Panc1 (cell line): ENCODE data around the gene ARL6IP4. TPM values are rescaled to one million over a fixed set of nuclear protein-coding genes. Genes with fewer than 3 reads are reported as not detected.
"Not testable (repeated sequence)": the region's sequence is repeated elsewhere in the genome, so short reads cannot be mapped to it uniquely, and the experiment has no call there.

Experiments used
- ATAC-seq: fragments of 200-7000 bp; cut with Tn5 transposase; 2 replicates; pipeline ENCODE4 v1.9.1; 2020; ENCODE audit warnings: mild to moderate bottlenecking, moderate library complexity
- BruUV-seq: library from RNA; stranded (reverse); fragments of 400-500 nt; replicated peaks from 2 replicates; lab custom pipeline; 2021; lab: Mats Ljungman, UMichigan
- CTCF ChIA-PET: fragments of 300-600 bp; sonication (Branson Sonifier 250); formaldehyde crosslinking; loops from one replicate; lab custom pipeline; 2022; ENCODE audit warnings: antibody characterized with exemption; lab: Charles Lee
- POLR2A ChIA-PET: fragments of 300-600 bp; sonication (Branson Sonifier 250); formaldehyde crosslinking; loops from one replicate; lab custom pipeline; 2022; ENCODE audit warnings: antibody characterized with exemption; lab: Charles Lee
- DNase-seq: peaks from one replicate; pipeline ENCODE4 v3.0.0-alpha.2; 2010; ENCODE audit warnings: low read depth, low spot score
- H3K27ac ChIP-seq: 2 replicates; pipeline ENCODE4 v1.5.1; 2011; ENCODE audit warnings: mild to moderate bottlenecking, low read length, inconsistent platforms
- H3K27me3 ChIP-seq: fragments of 200-500 bp; sonication (Bioruptor generic); 2 replicates; pipeline ENCODE4 v1.6.0; 2014; ENCODE audit warnings: low read length, inconsistent platforms; ENCODE audit not compliant: control insufficient read depth, insufficient read depth
- H3K36me3 ChIP-seq: fragments of 200-500 bp; sonication (Bioruptor generic); 2 replicates; pipeline ENCODE4 v1.5.1; 2014; ENCODE audit warnings: inconsistent platforms, mild to moderate bottlenecking, low read length, moderate library complexity; ENCODE audit not compliant: control insufficient read depth, insufficient read depth
- H3K4me1 ChIP-seq: 2 replicates; pipeline ENCODE4 v1.5.1; 2011; ENCODE audit warnings: inconsistent platforms, mild to moderate bottlenecking, low read length, moderate library complexity; ENCODE audit not compliant: control insufficient read depth, insufficient read depth
- H3K4me3 ChIP-seq, 2 experiments: 2 replicates each; pipeline ENCODE4 v1.5.1; 2011 to 2012; ENCODE audit warnings: low read depth in 2 of 2, low read length in 2 of 2, mild to moderate bottlenecking in 2 of 2, inconsistent platforms in 1 of 2, moderate library complexity in 1 of 2
- H3K9me3 ChIP-seq: fragments of 200-500 bp; sonication (Bioruptor generic); 2 replicates; pipeline ENCODE4 v1.5.1; 2014; ENCODE audit warnings: low read depth, mild to moderate bottlenecking, inconsistent platforms, low read length, moderate library complexity; ENCODE audit not compliant: control insufficient read depth, insufficient read depth
- CTCF ChIP-seq: fragments of 450-650 bp; IDR thresholded peaks from 2 replicates; pipeline ENCODE4 v1.5.1; 2017; ENCODE audit warnings: mild to moderate bottlenecking
- POLR2AphosphoS5 ChIP-seq: IDR thresholded peaks from 2 replicates; pipeline ENCODE4 v1.6.1; 2012; ENCODE audit warnings: mild to moderate bottlenecking, low read depth, low read length, moderate library complexity
- SIN3A ChIP-seq: IDR thresholded peaks from 2 replicates; pipeline ENCODE4 v1.6.1; 2012; ENCODE audit warnings: low read depth, mild to moderate bottlenecking, low read length, moderate library complexity, borderline replicate concordance; ENCODE audit not compliant: insufficient read depth
- TCF7L2 ChIP-seq: IDR thresholded peaks from 2 replicates; pipeline ENCODE4 v1.6.1; 2011; ENCODE audit warnings: mild to moderate bottlenecking, low read depth, low read length, inconsistent platforms
- in situ Hi-C: cut with HindIII; loops from 2 replicates; pipeline ENCODE4 v1.10.0; 2016; ENCODE audit warnings: low sequenced_read_pairs, low pct_unique_long_range_greater_than_20kb
- intact Hi-C: fragments of 100-400 bp; cut with micrococcal nuclease; formaldehyde crosslinking; loops from one replicate; pipeline ENCODE4 v1.10.0; 2022; ENCODE audit not compliant: unreplicated experiment
- total RNA-seq: library from RNA; stranded (reverse); gene quantifications from one replicate; pipeline ENCODE4 v1.2.1, GENCODE V29; 2021; ENCODE audit not compliant: unreplicated experiment
- TF ChIP-seq, protein P1 (sequence below), 2 experiments: IDR thresholded peaks; 2 replicates each; pipeline ENCODE4 v1.6.1; 2011 to 2012; ENCODE audit warnings: low read depth in 2 of 2, control low read depth in 1 of 2, low read length in 1 of 2, mild to moderate bottlenecking in 1 of 2, moderate library complexity in 1 of 2; ENCODE audit not compliant: insufficient read depth in 1 of 2

ARL6IP4 gene
- total RNA-seq, 1 experiment from 2014 or later: 184 TPM

DNA sequence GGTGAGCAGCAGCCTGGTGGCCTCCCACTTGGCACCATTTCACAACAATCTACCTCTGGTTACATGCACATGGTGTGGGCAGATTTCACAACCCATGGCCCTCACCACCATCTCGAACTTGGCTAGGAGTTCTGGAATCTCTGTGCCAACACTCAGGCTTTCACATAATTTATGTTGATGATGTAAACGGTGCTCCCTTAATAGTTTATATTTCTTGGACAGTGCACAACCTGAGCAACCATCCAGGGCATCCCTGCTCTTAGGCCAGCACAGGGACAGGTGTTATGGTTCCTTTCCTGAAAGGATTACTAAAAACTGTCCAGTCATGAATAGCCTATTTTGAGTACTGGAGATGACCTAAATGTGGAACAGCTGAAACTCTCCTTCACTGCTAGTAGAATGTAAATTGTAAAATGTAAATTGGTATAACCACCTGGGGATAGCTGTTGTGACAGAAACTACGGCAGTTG, 42.8 kb upstream of the ARL6IP4 start:
- Histone ChIP-seq H3K36me3 (no peaks in the 10 kb centered on the region), H3K27me3 (no peaks in the 10 kb centered on the region), H3K4me3 (no peak overlapping the region), H3K4me1 (peaks cover 3% of the 10 kb centered on the region; the same call in 1 of the 2 replicates), H3K27ac (no peak overlapping the region), H3K9me3 (no peaks in the 10 kb centered on the region)
- in situ Hi-C loops (no loop called here), intact Hi-C loops (no loop called here)
- ATAC-seq: no peak
- ChIA-PET POLR2A (no interaction called here), CTCF (interaction anchor here (0.7 kb wide), 1 partner anchor 77 kb away, joined by 3 read pairs; no protein-coding TSS in a partner anchor)
- TF ChIP-seq, protein P1, sequence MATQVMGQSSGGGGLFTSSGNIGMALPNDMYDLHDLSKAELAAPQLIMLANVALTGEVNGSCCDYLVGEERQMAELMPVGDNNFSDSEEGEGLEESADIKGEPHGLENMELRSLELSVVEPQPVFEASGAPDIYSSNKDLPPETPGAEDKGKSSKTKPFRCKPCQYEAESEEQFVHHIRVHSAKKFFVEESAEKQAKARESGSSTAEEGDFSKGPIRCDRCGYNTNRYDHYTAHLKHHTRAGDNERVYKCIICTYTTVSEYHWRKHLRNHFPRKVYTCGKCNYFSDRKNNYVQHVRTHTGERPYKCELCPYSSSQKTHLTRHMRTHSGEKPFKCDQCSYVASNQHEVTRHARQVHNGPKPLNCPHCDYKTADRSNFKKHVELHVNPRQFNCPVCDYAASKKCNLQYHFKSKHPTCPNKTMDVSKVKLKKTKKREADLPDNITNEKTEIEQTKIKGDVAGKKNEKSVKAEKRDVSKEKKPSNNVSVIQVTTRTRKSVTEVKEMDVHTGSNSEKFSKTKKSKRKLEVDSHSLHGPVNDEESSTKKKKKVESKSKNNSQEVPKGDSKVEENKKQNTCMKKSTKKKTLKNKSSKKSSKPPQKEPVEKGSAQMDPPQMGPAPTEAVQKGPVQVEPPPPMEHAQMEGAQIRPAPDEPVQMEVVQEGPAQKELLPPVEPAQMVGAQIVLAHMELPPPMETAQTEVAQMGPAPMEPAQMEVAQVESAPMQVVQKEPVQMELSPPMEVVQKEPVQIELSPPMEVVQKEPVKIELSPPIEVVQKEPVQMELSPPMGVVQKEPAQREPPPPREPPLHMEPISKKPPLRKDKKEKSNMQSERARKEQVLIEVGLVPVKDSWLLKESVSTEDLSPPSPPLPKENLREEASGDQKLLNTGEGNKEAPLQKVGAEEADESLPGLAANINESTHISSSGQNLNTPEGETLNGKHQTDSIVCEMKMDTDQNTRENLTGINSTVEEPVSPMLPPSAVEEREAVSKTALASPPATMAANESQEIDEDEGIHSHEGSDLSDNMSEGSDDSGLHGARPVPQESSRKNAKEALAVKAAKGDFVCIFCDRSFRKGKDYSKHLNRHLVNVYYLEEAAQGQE (IDR thresholded peaks at IDR 0.05; ENCODE audit: insufficient read depth in 1 of 2, low read depth in 2 of 2, low read length in 1 of 2): no peak
- no peak for TF ChIP-seq SIN3A
- no peak for TF ChIP-seq POLR2AphosphoS5
- no peak for TF ChIP-seq TCF7L2
- no peak for TF ChIP-seq CTCF
- BruUV-seq: no TSS peak
- DNase-seq: no peak

DNA sequence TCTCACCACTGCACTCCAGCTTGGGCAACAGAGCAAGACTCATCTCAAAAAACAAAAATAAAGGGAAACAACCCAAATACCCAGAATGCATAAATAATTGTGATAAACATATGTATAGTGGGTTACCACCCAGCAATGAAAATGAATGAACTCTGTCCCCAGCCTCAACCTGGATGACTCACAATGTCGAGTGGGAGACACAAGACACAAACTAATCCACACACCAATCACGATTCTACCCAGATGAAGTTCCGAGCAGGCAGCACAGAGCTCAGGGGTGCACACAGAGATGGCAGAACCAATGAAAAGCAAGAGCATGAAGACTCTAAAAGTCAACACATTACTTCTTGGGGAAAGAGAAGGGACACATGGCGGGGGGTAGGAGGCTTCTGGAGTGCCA, 41.4 kb upstream of the ARL6IP4 start:
- Histone ChIP-seq H3K27me3 (no peaks in the 10 kb centered on the region), H3K9me3 (no peaks in the 10 kb centered on the region), H3K27ac (no peak overlapping the region), H3K4me1 (peaks cover 18% of the 10 kb centered on the region), H3K4me3 (no peak overlapping the region), H3K36me3 (no peaks in the 10 kb centered on the region)
- ATAC-seq (no peak), DNase-seq (no peak)
- intact Hi-C loops (no loop called here), in situ Hi-C loops (no loop called here)
- ChIA-PET POLR2A (no interaction called here), CTCF (no interaction called here)
- no TSS peak for BruUV-seq
- TF ChIP-seq, protein P1 (IDR thresholded peaks at IDR 0.05; ENCODE audit: insufficient read depth in 1 of 2, low read depth in 2 of 2, low read length in 1 of 2): no peak
- TF ChIP-seq POLR2AphosphoS5 (no peak), CTCF (no peak), SIN3A (no peak), TCF7L2 (no peak)

- CTCF ChIA-PET, BruUV-seq, DNase-seq, H3K4me3 ChIP-seq, H3K9me3 ChIP-seq, H3K36me3 ChIP-seq, in situ Hi-C loops, H3K27me3 ChIP-seq, ATAC-seq: not testable (repeated sequence)
- intact Hi-C loops: loop anchor here (5.0 kb wide), 1 partner anchor 44 kb away; the partner anchor contains the start of gene VPS37B
- 0 out of 2 replicates have a peak overlapping the region, but pooled peaks have one; percentile 25 for H3K27ac ChIP-seq
- H3K4me1 ChIP-seq: peaks cover 37% of the 10 kb centered on the region
- POLR2A ChIA-PET: interaction anchor here (0.6 kb wide), 1 partner anchor 57 kb away, joined by 4 read pairs; no protein-coding TSS in a partner anchor
Observed at GRCh38 chr12:122941351-122941750, 39.1 kb upstream of the ARL6IP4 start.
